Liver (tissue), 9 donors: ENCODE measurements around the gene SARM1. TPM values are rescaled to one million over a fixed set of nuclear protein-coding genes. Genes with fewer than 3 reads are reported as not detected.
A peak's percentile ranks its signal among the peaks of the same experiment; 100 is the strongest.

Experiments used
- DNase-seq: peaks from one replicate; pipeline ENCODE4 v3.0.0-alpha.2; 2017; ENCODE audit warnings: low spot score
- H3K27ac ChIP-seq, 2 donors: one replicate each; pipeline ENCODE4 v1.7.0; 2013; ENCODE audit warnings: inconsistent platforms in 2 of 2, low read length in 2 of 2, control low read depth in 1 of 2, low read depth in 1 of 2, mild to moderate bottlenecking in 1 of 2
- H3K27me3 ChIP-seq, 4 donors: one replicate each; pipeline versions ENCODE4 v1.6.1 to v1.7.0; 2013; ENCODE audit warnings: low read length in 3 of 4, inconsistent platforms in 1 of 4, mild to moderate bottlenecking in 1 of 4, moderate library complexity in 1 of 4; ENCODE audit not compliant: control insufficient read depth in 4 of 4, insufficient read depth in 4 of 4
- H3K36me3 ChIP-seq, 4 donors: one replicate each; pipeline versions ENCODE4 v1.6.1 to v1.7.0; 2013; ENCODE audit warnings: low read length in 3 of 4, mild to moderate bottlenecking in 3 of 4, low read depth in 1 of 4, moderate library complexity in 1 of 4; ENCODE audit not compliant: control insufficient read depth in 4 of 4, insufficient read depth in 3 of 4
- H3K4me1 ChIP-seq, 4 donors: one replicate each; pipeline versions ENCODE4 v1.6.1 to v1.7.0; 2013; ENCODE audit warnings: low read length in 3 of 4, mild to moderate bottlenecking in 3 of 4, moderate library complexity in 1 of 4; ENCODE audit not compliant: control insufficient read depth in 4 of 4, insufficient read depth in 4 of 4
- H3K4me3 ChIP-seq, 3 donors: one replicate each; pipeline versions ENCODE4 v1.6.1 to v1.7.0; 2013; ENCODE audit warnings: low read length in 3 of 3, control low read depth in 1 of 3, low read depth in 1 of 3, mild to moderate bottlenecking in 1 of 3
- H3K9ac ChIP-seq, 2 donors: one replicate each; pipeline ENCODE4 v1.7.0; 2013; ENCODE audit warnings: low read length in 2 of 2, mild to moderate bottlenecking in 2 of 2, moderate library complexity in 2 of 2, control low read depth in 1 of 2, low read depth in 1 of 2
- H3K9me3 ChIP-seq, 4 donors: one replicate each; pipeline versions ENCODE4 v1.6.1 to v1.7.0; 2013; ENCODE audit warnings: low read length in 3 of 4; ENCODE audit not compliant: control insufficient read depth in 4 of 4
- ATF3 ChIP-seq: IDR thresholded peaks from 2 replicates; pipeline ENCODE4 v1.6.1; 2016; ENCODE audit warnings: antibody characterized with exemption
- CTCF ChIP-seq: fragments of 150-350 bp; IDR thresholded peaks from 2 replicates; pipeline ENCODE4 v1.5.1; 2017; ENCODE audit warnings: improper control_type of control experiment, low read depth, low read length; ENCODE audit not compliant: missing input control
- EGR1 ChIP-seq, 2 donors: IDR thresholded peaks; 2 replicates each; pipeline ENCODE4 v1.6.1; 2016 to 2018; ENCODE audit warnings: antibody characterized with exemption in 2 of 2, low read depth in 2 of 2
- FOXA1 ChIP-seq: IDR thresholded peaks from 2 replicates; pipeline ENCODE4 v1.6.1; 2016; ENCODE audit warnings: antibody characterized with exemption
- FOXA2 ChIP-seq: IDR thresholded peaks from 2 replicates; pipeline ENCODE4 v1.6.1; 2016; ENCODE audit warnings: antibody characterized with exemption
- GABPA ChIP-seq, 2 donors: IDR thresholded peaks in 1 of 2; conservative IDR thresholded peaks in 1 of 2; 2 replicates each; pipeline ENCODE4 v1.6.1; 2016; ENCODE audit warnings: antibody characterized with exemption in 2 of 2, mild to moderate bottlenecking in 1 of 2, moderate library complexity in 1 of 2
- HNF4A ChIP-seq, 2 donors: conservative IDR thresholded peaks; 2 replicates each; pipeline ENCODE4 v1.6.1; 2016; ENCODE audit warnings: antibody characterized with exemption in 2 of 2, mild to moderate bottlenecking in 2 of 2
- HNF4G ChIP-seq: IDR thresholded peaks from 2 replicates; pipeline ENCODE4 v1.6.1; 2016; ENCODE audit warnings: antibody characterized with exemption
- JUND ChIP-seq, 2 donors: IDR thresholded peaks; 2 replicates each; pipeline ENCODE4 v1.6.1; 2016; ENCODE audit warnings: antibody characterized with exemption in 2 of 2
- MAX ChIP-seq: IDR thresholded peaks from 2 replicates; pipeline ENCODE4 v1.6.1; 2016; ENCODE audit warnings: antibody characterized with exemption
- NR2F2 ChIP-seq: IDR thresholded peaks from 2 replicates; pipeline ENCODE4 v1.6.1; 2016; ENCODE audit warnings: antibody characterized with exemption
- RAD21 ChIP-seq, 2 donors: IDR thresholded peaks; 2 replicates each; pipeline ENCODE4 v1.6.1; 2016; ENCODE audit warnings: antibody characterized with exemption in 2 of 2, mild to moderate bottlenecking in 2 of 2
- REST ChIP-seq: IDR thresholded peaks from 2 replicates; pipeline ENCODE4 v1.6.1; 2016; ENCODE audit warnings: antibody characterized with exemption, mild to moderate bottlenecking
- RXRA ChIP-seq, 2 donors: IDR thresholded peaks; 2 replicates each; pipeline ENCODE4 v1.6.1; 2017 to 2018; ENCODE audit warnings: antibody characterized with exemption in 2 of 2, mild to moderate bottlenecking in 1 of 2
- SP1 ChIP-seq: IDR thresholded peaks from 2 replicates; pipeline ENCODE4 v1.6.1; 2018; ENCODE audit warnings: antibody characterized with exemption, mild to moderate bottlenecking
- TAF1 ChIP-seq: conservative IDR thresholded peaks from 2 replicates; pipeline ENCODE4 v1.6.1; 2016; ENCODE audit warnings: antibody characterized with exemption, mild to moderate bottlenecking
- YY1 ChIP-seq: IDR thresholded peaks from 2 replicates; pipeline ENCODE4 v1.6.1; 2016; ENCODE audit warnings: antibody characterized with exemption, mild to moderate bottlenecking
- ZBTB33 ChIP-seq: IDR thresholded peaks from 2 replicates; pipeline ENCODE4 v1.6.1; 2016; ENCODE audit warnings: antibody characterized with exemption
- whole genome bisulfite sequencing: extraction: QIAGEN DNeasy Blood & Tissue Kit; methylation state at CpG from one replicate; pipeline ENCODE4 v1.1.7; 2013; 5-methylcytosine and 5-hydroxymethylcytosine counted together
- polyA plus RNA-seq, 2 donors: library from polyadenylated mRNA; stranded (reverse) in 1 of 2; unstranded in 1 of 2; fragments of 200-250 nt in 1 of 2; fragments of >200 nt in 1 of 2; fragmentation: Nextera tagmentation in 1 of 2; extraction: Ambion mirVana in 1 of 2; gene quantifications; one replicate each; pipeline versions ENCODE4 v1.2.1 to v1.2.3, GENCODE V29; 2013 to 2015
- total RNA-seq, 2 donors: library from RNA; depleted of rRNA; stranded (reverse); fragments of >200 nt; gene quantifications; one replicate each; pipeline ENCODE4 v1.2.3, GENCODE V29; 2014
- donor health status: healthy.
- donor health status: healthy.
- donor health status: healthy.
- donor health status: healthy.
- donor health status: healthy.

Gene SARM1
- total and polyA plus RNA-seq, 4 donors, result 2.4 to 5.4 (median 5.1) TPM

- Histone ChIP-seq H3K4me3 (peak overlapping the region; percentile 85 to 93 (median 91)), H3K27ac (peak overlapping the region; percentile 93 to 96), H3K4me1 (peaks cover 4 to 39% (median 36%) of the 10 kb centered on the region in 4 donors), H3K9me3 (no peaks in the 10 kb centered on the region), H3K27me3 (no peaks in the 10 kb centered on the region), H3K36me3 (peaks cover 0 to 16% (median 6%) of the 10 kb centered on the region in 4 donors), H3K9ac (peak overlapping the region; percentile 64 to 74)
- no peak for TF ChIP-seq CTCF
- no peak for TF ChIP-seq RXRA (IDR thresholded peaks at IDR 0.05)
- TF ChIP-seq JUND (IDR thresholded peaks at IDR 0.05), result no peak
- DNase-seq, result no peak
- 8% methylated on average over 18 of the region's 18 CpGs for WGBS
Measured at GRCh38 chr17:28334666-28335200, 36.8 kb upstream of the SARM1 start.

GRCh38 chr17:28335201-28335958 is 36.1 kb upstream of the SARM1 start, which contains the start of the genes IFT20 and TNFAIP1:
Gene IFT20 (minus strand): TSS chr17:28335472. CDS start chr17:28331985, 3,487 bp downstream.
Gene TNFAIP1 (plus strand): TSS chr17:28335761. CDS start chr17:28339522, 3,761 bp downstream.
- peak; percentile 94 for TF ChIP-seq FOXA1
- TF ChIP-seq FOXA2, result peak; percentile 92
- TF ChIP-seq EGR1 (IDR thresholded peaks at IDR 0.05; ENCODE audit: low read depth in 2 of 2), result peak; percentile 13 to 60
- TF ChIP-seq GABPA (IDR thresholded peaks at IDR 0.05 in 1 of 2, conservative IDR thresholded peaks at IDR 0.05 in 1 of 2), result peak; percentile 88 to 98
- TF ChIP-seq NR2F2, result peak; percentile 41
- TF ChIP-seq REST, result peak; percentile 84
- TF ChIP-seq MAX, result peak; percentile 74
- peak; percentile 55 for TF ChIP-seq TAF1
- TF ChIP-seq RAD21 (IDR thresholded peaks at IDR 0.05), result peak; percentile 34 to 42
- TF ChIP-seq CTCF, result no peak
- no peak for TF ChIP-seq HNF4G
- TF ChIP-seq YY1, result peak; percentile 92
- peak; percentile 56 to 59 for TF ChIP-seq RXRA (IDR thresholded peaks at IDR 0.05)
- TF ChIP-seq HNF4A (conservative IDR thresholded peaks at IDR 0.05), result peak; percentile 43 to 49
- peak; percentile 87 to 90 for TF ChIP-seq JUND (IDR thresholded peaks at IDR 0.05)
- TF ChIP-seq ATF3, result peak; percentile 43
- TF ChIP-seq SP1, result peak; percentile 87
- peak; percentile 94 for TF ChIP-seq ZBTB33
- WGBS, result under 1% methylated on average over 62 of the region's 62 CpGs
- Histone ChIP-seq H3K4me1 (peaks cover 4 to 39% (median 36%) of the 10 kb centered on the region in 4 donors), H3K27ac (peak within 1 kb of the TSS; percentile 93 to 96), H3K4me3 (peak within 1 kb of the TSS; percentile 85 to 93 (median 91)), H3K9me3 (no peaks in the 10 kb centered on the region), H3K27me3 (no peaks in the 10 kb centered on the region), H3K9ac (peak within 1 kb of the TSS; percentile 87 to 89), H3K36me3 (peaks cover 1 to 23% (median 8%) of the 10 kb centered on the region in 4 donors)
- DNase-seq, result peak; percentile 94
